NCI-H69 (cell line): ENCODE measurements around the gene CSAD.
A peak's percentile ranks its signal among the peaks of the same experiment; 100 is the strongest.
"Not testable (repeated sequence)": the region's sequence is repeated elsewhere in the genome, so short reads cannot be mapped to it uniquely, and the experiment has no call there.

Experiments used
- DNase-seq: peaks from one replicate; lab custom pipeline; 2025; lab: John Stamatoyannopoulos, UW

CSAD gene

GRCh38 chr12:53217931-53218307 lies 37.2 kb upstream of the CSAD start:
- DNase-seq = no peak

- peak; percentile 55 for DNase-seq
Observed at GRCh38 chr12:53217051-53217930, 36.6 kb upstream of the CSAD start.

GRCh38 chr12:53215497-53215896 lies 34.8 kb upstream of the CSAD start:
- DNase-seq = no peak

GRCh38 chr12:53214687-53215455 lies 34.1 kb upstream of the CSAD start:
- peak; percentile 62 for DNase-seq

- no peak for DNase-seq
Observed at GRCh38 chr12:53214221-53214620, 33.5 kb upstream of the CSAD start.

- peak; percentile 86 for DNase-seq
Observed at GRCh38 chr12:53213348-53213747, 32.6 kb upstream of the CSAD start.

GRCh38 chr12:53212931-53213330 lies 32.2 kb upstream of the CSAD start:
- DNase-seq = no peak

- peak; percentile 27 for DNase-seq
Observed at GRCh38 chr12:53211476-53212381, 31.0 kb upstream of the CSAD start.

- no peak for DNase-seq
Observed at GRCh38 chr12:53210843-53211242, 30.1 kb upstream of the CSAD start.

- no peak for DNase-seq
Observed at GRCh38 chr12:53208877-53209463, 28.2 kb upstream of the CSAD start.

GRCh38 chr12:53208435-53208834 lies 27.7 kb upstream of the CSAD start:
- DNase-seq = no peak

GRCh38 chr12:53207042-53207441 lies 26.3 kb upstream of the CSAD start, which contains the start of gene ITGB7:
Gene ITGB7, minus strand, starts transcription at chr12:53207251. Its CDS starts 6,808 bp downstream, at chr12:53200443.
- peak; percentile 37 for DNase-seq

GRCh38 chr12:53205747-53206419 lies 25.2 kb upstream of the CSAD start:
- DNase-seq = no peak

- DNase-seq = no peak
Observed at GRCh38 chr12:53204351-53204750, 23.6 kb upstream of the CSAD start.

GRCh38 chr12:53202316-53202715 lies 21.6 kb upstream of the CSAD start:
- DNase-seq = not testable (repeated sequence)

- no peak for DNase-seq
Observed at GRCh38 chr12:53201639-53202038, 20.9 kb upstream of the CSAD start.

- no peak for DNase-seq
Observed at GRCh38 chr12:53201177-53201541, 20.4 kb upstream of the CSAD start.

GRCh38 chr12:53200458-53201176 lies 19.9 kb upstream of the CSAD start:
- no peak for DNase-seq

GRCh38 chr12:53200107-53200457 lies 19.4 kb upstream of the CSAD start:
- DNase-seq = no peak

GRCh38 chr12:53199700-53200099 lies 19.0 kb upstream of the CSAD start:
- no peak for DNase-seq
